NCI-H2029 treated with DMSO at 0.1 percent for 48 hours (cell line): ENCODE data around the gene PHLPP1.
"Not testable (repeated sequence)": the region's sequence is repeated elsewhere in the genome, so short reads cannot be mapped to it uniquely, and the experiment has no call there.

ENCODE experiments used
- DNase-seq: peaks from one replicate; lab custom pipeline; 2025; lab: John Stamatoyannopoulos, UW

PHLPP1 gene

GRCh38 chr18:62773691-62774090 lies 58.4 kb downstream of the PHLPP1 start:
- DNase-seq: no peak

DNA sequence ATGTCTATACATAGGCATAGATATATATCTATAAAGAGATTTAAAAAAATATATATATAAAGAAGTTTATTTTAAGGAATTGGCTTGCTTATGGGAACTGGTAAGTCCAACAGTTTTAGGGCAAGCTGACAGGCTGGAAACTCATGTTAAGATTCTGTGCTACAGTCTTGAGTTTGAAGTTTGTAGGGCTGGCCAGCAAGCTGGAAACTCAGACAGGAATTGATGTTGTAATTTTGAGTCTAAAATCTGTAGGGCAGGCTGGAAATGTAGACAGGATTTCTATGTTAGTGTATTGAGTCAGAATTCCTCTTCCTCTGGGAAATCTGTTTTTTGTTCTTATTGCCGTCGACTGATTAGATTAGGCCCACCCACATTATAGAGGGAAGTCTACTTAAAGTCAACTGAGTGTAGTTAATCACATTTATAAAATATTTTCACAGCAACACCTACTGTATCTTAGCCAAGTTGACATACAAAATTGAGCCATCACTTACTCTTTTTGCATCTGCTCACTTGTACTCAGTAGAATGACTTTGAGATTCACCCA lies 60.8 kb downstream of the PHLPP1 start:
- DNase-seq: no peak

- no peak for DNase-seq
Observed at GRCh38 chr18:62777814-62778213, 62.5 kb downstream of the PHLPP1 start.

DNA sequence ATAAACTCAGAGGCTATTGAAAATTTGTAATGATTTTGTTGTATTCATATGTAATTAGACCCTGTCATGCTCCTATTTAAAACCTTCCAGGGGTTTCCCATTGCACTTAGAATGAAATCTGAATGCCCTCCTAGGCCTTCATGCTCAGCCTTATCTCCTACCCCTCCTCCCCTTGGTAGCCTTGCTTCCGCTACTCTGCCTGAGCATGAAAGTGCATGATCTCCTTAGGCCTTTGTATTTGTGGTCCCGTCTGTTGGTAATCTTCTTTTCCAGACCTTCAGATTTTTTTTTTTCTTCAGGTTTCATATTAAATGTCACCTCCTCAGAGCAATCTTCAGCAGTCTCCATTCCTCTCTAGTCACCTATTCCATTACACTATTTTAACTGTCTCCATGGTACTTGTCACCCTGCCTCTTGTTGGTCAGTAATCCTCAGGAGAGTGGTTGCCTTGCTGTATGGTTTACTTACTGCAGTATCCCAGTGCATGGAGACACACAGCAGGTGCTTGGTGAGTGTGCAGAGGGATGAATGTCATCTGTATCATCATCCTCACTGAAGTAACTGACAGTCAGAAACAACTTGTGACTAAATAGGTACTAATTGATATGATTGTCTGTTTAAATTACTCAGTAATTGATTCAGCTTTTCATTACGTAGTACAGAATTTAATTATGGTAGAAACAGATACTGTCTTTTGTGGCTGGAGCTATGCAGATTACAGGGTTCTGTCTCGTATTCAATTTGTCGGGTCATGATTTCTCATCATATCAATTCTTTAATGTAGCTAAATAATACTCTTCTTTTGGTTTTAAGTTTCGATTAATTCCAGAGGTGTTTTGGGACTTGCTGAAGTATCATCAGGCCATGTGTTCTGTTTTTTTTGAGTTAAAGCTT lies 63.9 kb downstream of the PHLPP1 start:
- no peak for DNase-seq

GRCh38 chr18:62781262-62781661 lies 65.9 kb downstream of the PHLPP1 start:
- DNase-seq: no peak

DNA sequence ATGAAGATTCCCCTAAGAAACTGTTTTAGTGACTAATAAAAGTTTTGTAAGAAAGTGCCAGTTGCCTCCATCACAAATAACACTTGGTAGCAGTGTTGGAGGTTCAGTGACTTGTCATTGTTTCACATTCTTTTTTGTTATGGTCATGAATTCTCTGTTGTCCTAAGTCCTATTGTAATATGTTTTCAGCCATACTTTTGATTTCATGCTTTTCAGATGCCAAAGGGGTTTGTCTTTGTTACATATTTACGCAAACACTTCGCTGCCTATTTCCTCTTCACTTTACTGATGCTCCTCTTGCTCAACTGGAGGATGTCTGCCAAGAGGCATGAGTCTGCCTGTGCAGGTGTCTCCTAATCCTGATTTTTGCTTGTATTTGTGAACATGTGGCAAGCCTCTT lies 66.6 kb downstream of the PHLPP1 start:
- DNase-seq: peak; percentile 34

GRCh38 chr18:62784338-62784965 lies 69.1 kb downstream of the PHLPP1 start:
- DNase-seq: no peak

GRCh38 chr18:62784966-62785413 lies 69.6 kb downstream of the PHLPP1 start:
- DNase-seq: no peak

DNA sequence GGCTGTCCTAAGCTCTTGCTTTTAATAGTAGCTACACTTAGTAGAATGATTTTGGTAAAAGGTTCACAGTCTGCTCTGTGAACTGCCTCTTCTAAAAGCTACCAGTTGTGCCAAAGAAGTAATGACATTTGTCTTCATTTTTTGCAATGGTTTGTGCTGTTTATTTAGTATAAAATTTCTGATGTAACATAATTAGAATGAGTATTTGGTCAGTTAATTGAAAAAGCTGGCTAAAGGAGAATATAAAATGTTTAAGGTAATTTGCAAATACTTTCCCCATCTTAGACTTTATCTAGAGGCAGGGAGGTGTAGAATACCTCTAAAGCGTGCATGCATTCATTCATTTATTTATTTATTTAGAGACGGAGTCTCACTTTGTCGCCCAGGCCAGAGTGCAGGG lies 71.3 kb downstream of the PHLPP1 start:
- no peak for DNase-seq

GRCh38 chr18:62788111-62788510 lies 72.8 kb downstream of the PHLPP1 start:
- DNase-seq: no peak

GRCh38 chr18:62788876-62789275 lies 73.5 kb downstream of the PHLPP1 start:
- no peak for DNase-seq

DNA sequence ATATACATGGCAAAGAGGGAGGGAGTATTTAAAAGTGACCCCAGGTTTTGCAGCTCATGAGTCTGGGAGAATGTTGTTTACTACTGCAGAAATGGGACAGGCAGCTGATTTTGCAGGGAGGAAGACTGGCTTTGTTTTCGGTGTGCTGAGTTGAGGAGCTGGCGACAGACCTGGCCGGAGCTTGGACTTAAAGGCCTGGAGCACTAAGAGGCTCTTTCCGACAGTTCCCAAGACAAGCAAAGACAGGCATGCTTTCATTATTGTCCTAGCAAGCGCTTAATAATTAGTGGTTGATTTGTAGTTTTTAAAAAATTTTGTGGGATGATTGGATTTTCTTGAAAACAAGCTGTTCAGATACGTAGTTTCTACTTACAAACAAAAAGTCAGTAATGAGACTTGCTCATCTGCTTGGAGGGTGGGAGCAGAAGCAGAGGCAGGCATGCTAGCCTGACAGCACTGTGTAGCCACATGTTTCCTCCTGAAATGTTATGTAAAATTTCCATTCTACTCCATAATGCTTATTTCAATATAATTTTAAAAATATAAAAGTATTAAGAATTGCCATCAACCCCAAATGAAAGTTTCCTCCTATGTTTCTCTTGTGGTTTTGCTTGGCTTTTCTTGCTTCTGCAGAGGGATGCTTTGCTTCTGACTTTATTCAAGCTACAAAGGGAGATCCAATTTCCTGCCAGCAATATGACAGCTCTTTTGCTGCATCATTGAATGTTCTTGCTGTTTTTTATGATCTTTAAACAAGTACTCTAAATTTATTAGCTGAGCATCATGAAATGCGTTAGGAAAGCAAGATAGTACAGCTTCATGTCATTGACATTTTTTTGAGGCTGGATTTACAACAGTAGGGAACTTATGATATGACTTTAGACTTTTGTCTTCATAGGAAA lies 75.8 kb downstream of the PHLPP1 start:
- DNase-seq: no peak

DNA sequence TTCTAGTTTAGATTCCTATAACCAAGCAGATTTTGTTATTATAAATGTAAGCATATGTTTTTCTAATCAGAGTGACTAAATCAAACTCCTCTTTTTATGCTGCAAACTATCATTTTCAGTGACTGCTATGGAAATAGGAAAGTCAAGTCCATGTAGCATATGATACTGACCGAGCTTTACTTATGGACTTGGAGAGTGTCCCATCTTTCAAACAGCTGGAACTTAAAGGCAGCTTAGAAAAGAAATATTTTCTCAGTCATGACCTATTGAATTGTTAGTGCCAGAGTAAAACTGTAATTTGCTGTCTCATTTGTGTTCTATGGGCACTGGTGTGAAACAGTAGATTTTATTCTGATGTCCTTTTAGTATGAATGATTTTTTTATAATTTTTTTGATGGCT lies 76.7 kb downstream of the PHLPP1 start:
- no peak for DNase-seq

DNA sequence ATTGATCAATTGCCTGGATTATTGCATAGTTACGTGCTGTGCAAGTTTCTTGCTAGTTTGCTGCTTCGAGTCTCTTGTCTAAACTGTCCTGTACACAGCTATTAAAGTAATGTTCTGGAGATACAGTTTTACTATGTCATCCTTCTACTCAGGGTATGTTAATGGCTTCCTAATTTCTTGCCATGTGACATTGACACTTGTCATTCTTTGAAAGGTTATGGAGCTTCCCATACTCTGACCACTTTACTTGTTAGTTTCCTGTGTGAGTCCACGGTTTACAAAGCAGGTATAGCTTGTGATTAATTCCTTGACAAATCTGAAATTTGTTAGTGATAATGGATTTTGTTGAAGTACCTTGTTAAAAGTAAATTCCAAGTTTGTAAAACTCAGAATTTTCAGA lies 80.5 kb downstream of the PHLPP1 start:
- no peak for DNase-seq

DNA sequence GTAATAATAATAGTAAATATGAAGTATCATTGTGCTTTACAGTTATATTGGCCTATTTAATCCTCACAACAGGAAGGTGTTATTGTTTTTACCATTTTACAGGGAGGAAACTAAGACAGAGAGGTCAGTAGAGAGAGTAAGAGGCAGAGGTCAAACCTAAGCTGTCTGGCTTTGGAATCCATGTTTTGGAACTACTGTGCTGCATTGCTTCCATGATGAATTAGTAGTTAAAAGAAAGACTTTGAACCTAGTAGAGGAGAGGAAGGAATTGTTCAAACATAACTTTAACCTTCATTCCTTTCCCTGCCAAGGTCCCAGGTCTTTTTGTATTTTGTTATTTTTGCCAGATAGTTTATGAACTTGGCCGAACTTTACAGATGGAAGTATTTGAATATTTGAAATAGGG lies 80.9 kb downstream of the PHLPP1 start:
- DNase-seq: no peak

- no peak for DNase-seq
Observed at GRCh38 chr18:62797329-62797728, 82.0 kb downstream of the PHLPP1 start.

DNA sequence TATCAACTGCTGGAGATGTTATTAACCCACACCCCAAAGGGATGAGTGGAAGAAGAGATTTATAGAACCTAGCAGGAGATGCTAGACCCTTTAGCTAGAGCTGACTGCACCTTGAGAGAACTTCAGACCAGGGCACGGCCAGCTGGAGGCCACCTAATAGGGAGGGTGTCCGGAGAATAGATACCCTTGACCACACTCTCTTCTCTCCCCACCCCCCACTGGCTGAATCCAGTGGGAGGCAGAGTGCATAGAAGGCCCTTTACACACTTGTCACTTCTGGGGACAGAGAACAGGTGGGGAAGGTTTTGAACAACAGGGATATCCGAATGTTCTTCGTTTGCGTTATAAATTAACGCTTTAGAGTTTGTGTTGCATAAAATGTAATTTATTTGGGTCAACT lies 84.6 kb downstream of the PHLPP1 start:
- DNase-seq: no peak

GRCh38 chr18:62802523-62802922 lies 87.2 kb downstream of the PHLPP1 start:
- no peak for DNase-seq

DNA sequence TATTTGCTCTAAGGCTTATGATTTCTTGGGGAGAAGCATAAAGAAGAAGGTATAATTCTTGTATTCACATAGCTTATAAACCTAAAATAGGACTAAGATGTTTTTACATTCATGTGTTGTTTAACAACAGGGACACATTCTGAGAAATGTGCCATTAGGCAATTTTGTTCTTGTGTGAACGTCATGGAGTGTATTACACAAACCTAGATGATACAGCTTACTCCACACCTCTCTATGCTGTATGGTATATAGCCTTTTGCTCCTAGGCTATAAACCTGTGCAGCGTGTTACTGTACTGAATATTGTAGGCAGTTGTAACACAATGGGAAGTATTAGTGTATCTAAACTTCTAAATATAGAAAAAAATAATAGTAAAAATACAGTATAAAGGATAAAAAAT lies 92.1 kb downstream of the PHLPP1 start:
- DNase-seq: no peak

- no peak for DNase-seq
Observed at GRCh38 chr18:62808123-62808522, 92.8 kb downstream of the PHLPP1 start.

DNA sequence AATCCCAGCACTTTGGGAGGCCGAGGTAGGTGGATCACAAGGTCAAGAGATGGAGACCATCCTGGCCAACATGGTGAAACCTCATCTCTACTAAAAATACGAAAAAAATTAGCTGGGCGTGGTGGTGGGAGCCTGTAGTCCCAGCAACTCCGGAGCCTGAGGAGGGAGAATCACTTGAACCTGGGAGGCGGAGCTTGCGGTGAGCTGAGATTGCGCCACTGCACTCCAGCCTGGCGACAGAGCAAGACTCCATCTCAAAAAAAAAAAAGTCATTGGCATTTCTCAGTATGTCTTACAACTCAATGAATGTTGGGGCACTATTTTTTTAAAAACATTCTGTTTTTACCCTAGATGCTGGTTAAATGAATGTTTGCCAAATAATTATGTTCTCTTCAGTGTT lies 94.1 kb downstream of the PHLPP1 start:
- DNase-seq: not testable (repeated sequence)

GRCh38 chr18:62809900-62810299 lies 94.6 kb downstream of the PHLPP1 start:
- no peak for DNase-seq
